Activated T-helper 17 cell treated with anti-CD3 and anti-CD28 coated beads, Interleukin-2, amount 50 U/mL, for 72 hours (primary cell): ENCODE results near the gene ASIP. TPM values are rescaled to one million over a fixed set of nuclear protein-coding genes. Genes with fewer than 3 reads are reported as not detected.
A peak's percentile ranks its signal among the peaks of the same experiment; 100 is the strongest.
"Not testable (repeated sequence)": the region's sequence is repeated elsewhere in the genome, so short reads cannot be mapped to it uniquely, and the experiment has no call there.

Experiments used
- ATAC-seq: fragments of 150-1000 bp; cut with Tn5 transposase; replicated peaks from 2 replicates; pipeline ENCODE4 v1.10.0; 2021; ENCODE audit warnings: mild to moderate bottlenecking, moderate library complexity
- H3K27ac Mint-ChIP-seq: one replicate; pipeline ENCODE4 v1.8.0; 2022; ENCODE audit warnings: mixed read lengths
- H3K27me3 Mint-ChIP-seq: one replicate; pipeline ENCODE4 v1.8.0; 2022; ENCODE audit warnings: mixed read lengths
- H3K36me3 Mint-ChIP-seq: one replicate; pipeline ENCODE4 v1.8.0; 2022; ENCODE audit warnings: low read depth, mild to moderate bottlenecking, mixed read lengths
- H3K4me1 Mint-ChIP-seq: one replicate; pipeline ENCODE4 v1.8.0; 2022; ENCODE audit warnings: mixed read lengths
- H3K4me3 Mint-ChIP-seq: one replicate; pipeline ENCODE4 v1.8.0; 2022; ENCODE audit warnings: mild to moderate bottlenecking, mixed read lengths
- H3K9me3 Mint-ChIP-seq: one replicate; pipeline ENCODE4 v1.8.0; 2022; ENCODE audit warnings: mixed read lengths
- total RNA-seq, 2 donors: library from RNA; stranded (reverse); gene quantifications; one replicate each; pipeline ENCODE4 v1.2.3, GENCODE V29; 2022

Gene ASIP
- total RNA-seq, 2 donors from 2014 or later = not detected

DNA sequence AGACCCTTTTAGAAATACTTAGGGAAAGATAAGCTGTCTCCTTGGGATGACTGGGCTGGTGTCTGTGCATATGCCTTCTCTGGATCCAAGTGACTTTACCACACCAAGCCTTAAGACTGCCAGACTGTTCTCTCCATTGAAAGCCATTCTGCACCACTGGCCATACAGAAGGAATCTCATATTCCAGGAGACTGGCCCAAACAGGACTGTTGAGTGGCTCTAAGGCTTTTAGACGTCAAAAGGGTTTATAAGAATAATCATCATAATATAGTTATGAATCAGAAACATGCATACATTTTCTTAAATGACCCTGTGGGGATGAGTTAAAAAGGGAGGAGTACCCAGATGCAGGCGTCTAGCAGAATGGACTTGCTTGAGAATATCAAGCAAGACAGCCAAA lies 17.0 kb upstream of the ASIP start:
- not testable (repeated sequence) for H3K4me1 Mint-ChIP-seq, H3K36me3 Mint-ChIP-seq, H3K27ac Mint-ChIP-seq, H3K9me3 Mint-ChIP-seq, H3K4me3 Mint-ChIP-seq, ATAC-seq
- H3K27me3 Mint-ChIP-seq = peaks cover 13% of the 10 kb centered on the region

- no peak for ATAC-seq
- no peak overlapping the region for H3K4me3 Mint-ChIP-seq
- no peaks in the 10 kb centered on the region for H3K9me3 Mint-ChIP-seq
Measured at GRCh38 chr20:34231634-34232033, 9.6 kb upstream of the ASIP start.

DNA sequence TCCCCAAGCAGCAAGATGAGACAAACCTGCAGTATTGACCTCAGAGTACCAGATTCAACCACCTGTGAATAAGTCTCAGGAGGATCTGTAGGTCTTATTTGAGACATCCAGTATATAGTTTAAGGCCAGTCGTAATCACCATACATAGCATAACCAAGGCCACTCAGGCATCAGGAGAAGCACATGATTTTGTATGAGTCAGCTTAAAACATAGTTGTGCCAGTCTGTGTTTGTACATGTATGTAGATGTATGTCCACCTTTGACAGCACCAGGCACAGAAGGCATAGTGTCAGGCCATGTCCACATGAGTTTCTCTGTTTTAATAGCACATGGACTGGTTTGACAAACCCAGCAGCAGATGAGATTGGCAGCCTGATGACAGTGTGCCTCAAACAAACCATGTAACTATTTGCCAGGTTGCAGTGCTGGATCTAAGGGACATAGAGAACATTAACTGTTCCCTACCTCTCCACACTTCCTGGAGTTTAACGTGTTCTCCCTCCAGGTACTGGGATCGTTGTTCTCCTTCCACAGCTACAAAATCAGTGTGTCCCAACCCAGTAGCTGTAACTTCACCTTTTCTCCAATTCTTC lies 8.6 kb upstream of the ASIP start:
- Mint-ChIP-seq H3K27ac (no peak overlapping the region), H3K4me1 (no peaks in the 10 kb centered on the region), H3K4me3 (no peak overlapping the region), H3K36me3 (no peaks in the 10 kb centered on the region), H3K9me3 (peaks cover 5% of the 10 kb centered on the region), H3K27me3 (peaks cover 2% of the 10 kb centered on the region)
- ATAC-seq = no peak

More at GRCh38 chr20:34231634-34232033, 9.6 kb upstream of the ASIP start:
- H3K4me1 Mint-ChIP-seq = no peaks in the 10 kb centered on the region
- H3K36me3 Mint-ChIP-seq = no peaks in the 10 kb centered on the region
- no peaks in the 10 kb centered on the region for H3K27me3 Mint-ChIP-seq
- no peak overlapping the region for H3K27ac Mint-ChIP-seq

- peaks cover 11% of the 10 kb centered on the region for H3K9me3 Mint-ChIP-seq
- no peak overlapping the region for H3K4me3 Mint-ChIP-seq
- no peak overlapping the region for H3K27ac Mint-ChIP-seq
- peaks cover 2% of the 10 kb centered on the region for H3K27me3 Mint-ChIP-seq
- no peak for ATAC-seq
- no peaks in the 10 kb centered on the region for H3K4me1 Mint-ChIP-seq
- no peaks in the 10 kb centered on the region for H3K36me3 Mint-ChIP-seq
Measured at GRCh38 chr20:34233687-34234086, 7.5 kb upstream of the ASIP start.

- no peaks in the 10 kb centered on the region for H3K36me3 Mint-ChIP-seq
- H3K27ac Mint-ChIP-seq = no peak overlapping the region
- peaks cover 14% of the 10 kb centered on the region for H3K27me3 Mint-ChIP-seq
- H3K4me3 Mint-ChIP-seq = no peak overlapping the region
- no peaks in the 10 kb centered on the region for H3K4me1 Mint-ChIP-seq
- H3K9me3 Mint-ChIP-seq = peaks cover 11% of the 10 kb centered on the region
- no peak for ATAC-seq
Measured at GRCh38 chr20:34235875-34236274, 5.3 kb upstream of the ASIP start.

DNA sequence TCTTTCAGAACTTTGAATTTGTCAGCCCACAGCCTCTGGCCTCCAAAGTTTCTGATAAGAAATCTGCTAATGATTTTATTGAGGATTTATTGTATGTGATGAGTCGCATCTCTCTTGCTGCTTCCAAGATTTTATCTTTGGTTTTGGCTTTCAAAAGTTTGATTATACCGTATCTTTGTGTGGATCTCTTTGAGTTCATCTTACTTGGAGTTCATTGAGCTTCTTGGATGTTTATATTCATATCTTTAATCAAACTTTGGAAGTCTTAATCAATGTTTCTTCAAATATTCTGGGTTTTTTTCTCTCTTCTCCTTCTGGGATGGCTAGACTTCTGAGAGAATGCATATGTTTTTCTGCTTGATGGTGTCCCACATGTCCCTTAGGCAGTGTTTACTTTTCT lies 3.3 kb upstream of the ASIP start:
- no peak for ATAC-seq
- peaks cover 18% of the 10 kb centered on the region for H3K27me3 Mint-ChIP-seq
- no peaks in the 10 kb centered on the region for H3K36me3 Mint-ChIP-seq
- peaks cover 11% of the 10 kb centered on the region for H3K9me3 Mint-ChIP-seq
- no peaks in the 10 kb centered on the region for H3K4me1 Mint-ChIP-seq
- no peak overlapping the region for H3K27ac Mint-ChIP-seq
- no peak overlapping the region for H3K4me3 Mint-ChIP-seq

- H3K36me3 Mint-ChIP-seq = no peaks in the 10 kb centered on the region
- no peaks in the 10 kb centered on the region for H3K4me1 Mint-ChIP-seq
- H3K27ac Mint-ChIP-seq = no peak overlapping the region
- H3K27me3 Mint-ChIP-seq = peaks cover 18% of the 10 kb centered on the region
- ATAC-seq = no peak
- no peak overlapping the region for H3K4me3 Mint-ChIP-seq
- peaks cover 11% of the 10 kb centered on the region for H3K9me3 Mint-ChIP-seq
Measured at GRCh38 chr20:34240121-34240520, 1.1 kb upstream of the ASIP start.

DNA sequence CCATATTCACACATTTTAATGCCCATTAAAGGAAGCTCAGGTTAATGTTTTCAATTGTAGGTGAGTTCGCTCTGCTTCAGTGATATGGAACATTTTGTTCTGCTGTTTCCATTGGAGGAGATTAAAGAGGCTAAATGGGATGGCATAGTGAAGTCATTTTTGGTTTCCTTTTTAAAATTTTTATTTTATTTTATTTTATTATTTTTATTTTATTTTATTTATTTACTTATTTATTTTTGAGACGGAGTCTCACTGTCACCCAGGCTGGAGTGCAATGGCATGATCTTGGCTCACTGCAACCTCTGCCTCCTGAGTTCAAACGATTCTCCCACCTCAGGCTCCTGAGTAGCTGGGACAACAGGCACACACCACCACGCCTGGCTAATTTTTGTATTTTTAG lies 792 bp downstream of the ASIP start:
- H3K27ac Mint-ChIP-seq, H3K4me1 Mint-ChIP-seq, H3K36me3 Mint-ChIP-seq, H3K4me3 Mint-ChIP-seq, ATAC-seq: not testable (repeated sequence)
- peaks cover 11% of the 10 kb centered on the region for H3K9me3 Mint-ChIP-seq
- H3K27me3 Mint-ChIP-seq = peaks cover 18% of the 10 kb centered on the region

- no peak for ATAC-seq
- Mint-ChIP-seq H3K4me1 (no peaks in the 10 kb centered on the region), H3K9me3 (peaks cover 3% of the 10 kb centered on the region), H3K36me3 (no peaks in the 10 kb centered on the region), H3K27ac (no peak overlapping the region), H3K4me3 (no peak overlapping the region), H3K27me3 (peaks cover 15% of the 10 kb centered on the region)
Measured at GRCh38 chr20:34242879-34243278, 1.7 kb downstream of the ASIP start.

- H3K9me3 Mint-ChIP-seq = no peaks in the 10 kb centered on the region
- no peak for ATAC-seq
- peaks cover 15% of the 10 kb centered on the region for H3K27me3 Mint-ChIP-seq
- H3K27ac Mint-ChIP-seq = no peak overlapping the region
- H3K36me3 Mint-ChIP-seq = no peaks in the 10 kb centered on the region
- H3K4me3 Mint-ChIP-seq = no peak overlapping the region
- no peaks in the 10 kb centered on the region for H3K4me1 Mint-ChIP-seq
Measured at GRCh38 chr20:34243377-34243776, 2.2 kb downstream of the ASIP start.

DNA sequence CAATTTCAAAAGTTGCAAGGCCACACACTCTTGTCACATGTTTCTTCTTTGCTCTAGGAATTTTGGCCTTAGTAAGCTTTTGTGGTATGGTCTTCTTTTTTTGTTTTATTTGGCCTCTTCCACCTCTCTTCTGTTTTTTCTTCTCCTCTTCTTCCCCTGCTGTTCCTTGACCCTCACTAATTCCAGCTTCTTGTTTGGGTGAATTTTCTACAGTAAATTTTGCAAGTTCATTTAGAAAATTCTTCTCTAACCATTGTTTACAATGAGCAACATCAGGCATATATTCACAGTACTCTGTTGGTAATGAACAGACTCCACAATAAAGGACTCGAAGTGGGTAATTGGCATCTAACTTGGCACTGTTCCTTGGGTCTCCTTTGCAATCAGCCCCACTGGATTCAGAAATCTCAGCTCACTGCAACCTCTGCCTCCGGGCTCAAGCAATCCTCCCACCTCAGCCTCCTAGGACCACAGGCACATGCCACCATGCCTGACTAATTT lies 5.0 kb downstream of the ASIP start:
- no peak for ATAC-seq
- H3K9me3 Mint-ChIP-seq = no peaks in the 10 kb centered on the region
- H3K4me3 Mint-ChIP-seq = no peak overlapping the region
- H3K36me3 Mint-ChIP-seq = no peaks in the 10 kb centered on the region
- no peak overlapping the region for H3K27ac Mint-ChIP-seq
- H3K27me3 Mint-ChIP-seq = peaks cover 4% of the 10 kb centered on the region
- no peaks in the 10 kb centered on the region for H3K4me1 Mint-ChIP-seq

- Mint-ChIP-seq H3K4me3 (no peak overlapping the region), H3K36me3 (no peaks in the 10 kb centered on the region), H3K4me1 (no peaks in the 10 kb centered on the region), H3K9me3 (no peaks in the 10 kb centered on the region), H3K27me3 (no peaks in the 10 kb centered on the region), H3K27ac (no peak overlapping the region)
- peak; percentile 87 for ATAC-seq
Measured at GRCh38 chr20:34249291-34249690, 8.1 kb downstream of the ASIP start.

DNA sequence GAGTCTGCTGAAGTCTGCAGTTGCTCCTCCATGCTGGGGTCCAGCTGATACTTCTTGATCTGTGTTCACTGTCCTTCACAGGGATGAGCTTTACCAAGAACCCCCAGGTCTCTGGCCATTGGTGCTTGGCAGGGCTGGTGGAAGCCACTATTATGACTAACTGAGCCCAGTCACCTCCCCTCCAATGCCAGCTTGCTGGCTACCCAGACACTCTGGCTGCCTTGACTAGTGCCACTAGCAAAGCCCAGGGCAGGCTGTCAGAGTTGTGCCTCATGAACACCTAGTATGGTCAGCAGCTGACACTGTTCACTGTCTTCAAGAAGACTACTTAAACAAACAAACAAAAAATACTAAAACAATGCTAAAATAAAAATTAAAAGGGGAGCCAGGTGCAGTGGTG lies 8.8 kb downstream of the ASIP start:
- no peaks in the 10 kb centered on the region for H3K9me3 Mint-ChIP-seq
- H3K4me3 Mint-ChIP-seq = no peak overlapping the region
- no peaks in the 10 kb centered on the region for H3K4me1 Mint-ChIP-seq
- H3K36me3 Mint-ChIP-seq = no peaks in the 10 kb centered on the region
- H3K27me3 Mint-ChIP-seq = no peaks in the 10 kb centered on the region
- H3K27ac Mint-ChIP-seq = no peak overlapping the region
- ATAC-seq = no peak

GRCh38 chr20:34251619-34252018 lies 10.4 kb downstream of the ASIP start:
- Mint-ChIP-seq H3K27me3 (no peaks in the 10 kb centered on the region), H3K36me3 (no peaks in the 10 kb centered on the region), H3K4me1 (no peaks in the 10 kb centered on the region), H3K9me3 (no peaks in the 10 kb centered on the region), H3K4me3 (no peak overlapping the region), H3K27ac (no peak overlapping the region)
- no peak for ATAC-seq

DNA sequence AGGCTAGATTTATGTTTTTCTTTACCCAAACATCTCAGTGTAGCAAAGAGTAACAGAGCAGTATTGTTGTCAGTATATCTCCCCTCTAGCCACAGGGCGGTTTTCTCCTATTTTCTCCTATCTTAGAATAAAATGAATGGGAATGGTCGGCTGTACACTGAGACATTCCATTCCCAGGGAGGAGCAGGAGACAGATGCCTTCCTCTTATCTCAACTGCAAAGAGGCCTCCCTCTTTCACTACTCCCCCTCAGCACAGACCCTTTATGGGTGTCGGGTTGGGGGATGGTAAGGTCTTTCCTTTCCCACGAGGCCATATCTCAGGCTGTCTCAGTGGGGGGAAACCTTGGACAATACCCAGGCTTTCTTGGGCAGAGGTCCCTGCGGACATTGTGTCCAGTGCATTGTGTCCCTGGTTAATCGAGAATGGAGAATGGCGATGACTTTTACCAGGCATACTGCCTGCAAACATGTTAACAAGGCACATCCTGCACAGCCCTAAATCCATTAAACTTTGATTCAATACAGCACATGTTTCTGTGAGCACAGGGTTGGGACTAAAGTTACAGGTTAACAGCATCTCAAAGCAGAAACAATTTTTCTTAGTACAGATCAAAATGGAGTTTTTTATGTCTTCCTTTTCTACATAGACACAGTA lies 11.3 kb downstream of the ASIP start:
- H3K9me3 Mint-ChIP-seq, H3K4me3 Mint-ChIP-seq, H3K4me1 Mint-ChIP-seq, H3K27ac Mint-ChIP-seq, H3K27me3 Mint-ChIP-seq, ATAC-seq, H3K36me3 Mint-ChIP-seq: not testable (repeated sequence)
